Spleen (tissue), 11 donors: ENCODE measurements around the gene PSD2. TPM values are rescaled to one million over a fixed set of nuclear protein-coding genes. Genes with fewer than 3 reads are reported as not detected.

Source experiments
- DNase-seq: peaks from one replicate; pipeline ENCODE4 v3.0.0-alpha.2; 2020
- H3K27ac ChIP-seq, 8 donors: fragments of 200-600 bp; sonication (generic) in 7 of 8; 1 replicate in 4 of 8; 2 replicates in 4 of 8; pipeline versions ENCODE4 v1.5.0 to v1.8.0; 2016 to 2021; ENCODE audit warnings: inconsistent platforms in 4 of 8, mild to moderate bottlenecking in 4 of 8, moderate library complexity in 1 of 8
- H3K27me3 ChIP-seq, 7 donors: fragments of 200-600 bp; sonication (generic) in 6 of 7; replicated peaks in 1 of 7; 1 replicate in 4 of 7; 2 replicates in 3 of 7; pipeline versions ENCODE4 v1.5.0 to v1.8.0; 2016 to 2021; ENCODE audit warnings: inconsistent platforms in 3 of 7, mild to moderate bottlenecking in 1 of 7
- H3K36me3 ChIP-seq, 6 donors: fragments of 200-600 bp; sonication (generic) in 5 of 6; 1 replicate in 4 of 6; 2 replicates in 2 of 6; pipeline versions ENCODE4 v1.5.0 to v1.8.0; 2016 to 2021; ENCODE audit warnings: inconsistent platforms in 2 of 6
- H3K4me1 ChIP-seq, 6 donors: fragments of 200-600 bp; sonication (generic) in 5 of 6; 1 replicate in 3 of 6; 2 replicates in 3 of 6; pipeline versions ENCODE4 v1.5.0 to v1.8.0; 2016 to 2021; ENCODE audit warnings: inconsistent platforms in 3 of 6
- H3K4me3 ChIP-seq, 8 donors: fragments of 200-600 bp; sonication (generic) in 7 of 8; 1 replicate in 4 of 8; 2 replicates in 4 of 8; pipeline versions ENCODE4 v1.5.0 to v1.8.0; 2016 to 2021; ENCODE audit warnings: inconsistent platforms in 4 of 8, mild to moderate bottlenecking in 4 of 8, moderate library complexity in 2 of 8
- H3K9me3 ChIP-seq, 8 donors: fragments of 200-600 bp; sonication (generic) in 7 of 8; 1 replicate in 4 of 8; 2 replicates in 4 of 8; pipeline versions ENCODE4 v1.5.0 to v1.8.0; 2016 to 2021; ENCODE audit warnings: inconsistent platforms in 4 of 8
- CTCF ChIP-seq, 11 experiments: fragments of 200-600 bp in 7 of 11; fragments of 450-650 bp in 4 of 11; sonication (generic) in 4 of 11; IDR thresholded peaks in 8 of 11; conservative IDR thresholded peaks in 3 of 11; 1 replicate in 7 of 11; 2 replicates in 4 of 11; pipeline versions ENCODE4 v1.4.0 to v1.8.0; 2016 to 2021; ENCODE audit warnings: antibody characterized with exemption in 11 of 11, inconsistent platforms in 4 of 11, mild to moderate bottlenecking in 1 of 11
- POLR2A ChIP-seq, 3 donors: fragments of 450-650 bp; IDR thresholded peaks; one replicate each; pipeline ENCODE4 v1.5.1; 2017; ENCODE audit warnings: antibody characterized with exemption in 3 of 3, mild to moderate bottlenecking in 1 of 3
- POLR2AphosphoS5 ChIP-seq, 3 donors: sonication (generic); formaldehyde crosslinking; IDR thresholded peaks; one replicate each; pipeline ENCODE4 v1.5.1; 2017; ENCODE audit warnings: antibody characterized with exemption in 3 of 3
- WGBS, 5 donors: extraction: QIAGEN DNeasy Blood & Tissue Kit in 3 of 5; methylation state at CpG; one replicate each; pipeline versions ENCODE4 v1.1.5 to v1.1.7; 2013 to 2018; 5-methylcytosine and 5-hydroxymethylcytosine counted together
- intact Hi-C: fragments of 100-400 bp; cut with DNase I; formaldehyde crosslinking; loops from one replicate; pipeline ENCODE4 v1.15.0; 2023; ENCODE audit warnings: low total_unique reads
- polyA plus RNA-seq, 3 donors: library from polyadenylated mRNA; stranded (reverse); fragments of 200-250 nt; gene quantifications; one replicate each; pipeline ENCODE4 v1.2.1, GENCODE V29; 2013
- total RNA-seq, 7 donors: library from RNA; depleted of rRNA in 3 of 7; stranded (reverse); fragments of >200 nt in 3 of 7; fragmentation: NEBNext Ultra II Directional in 4 of 7; extraction: Animal tissue kit (Norgen Biotek cat#: 25700) in 4 of 7; gene quantifications; one replicate each; pipeline versions ENCODE4 v1.1.0 to v1.2.1, GENCODE V29; 2016 to 2021
- donor health status: healthy with polysubstance abuse.
- donor health status: DM: no; HTN: no; CAD: no; lungs with moderate emphysema.
- donor health status: DM: no; HTN: no; CAD: no.
- donor health status: Bipolar disorder and iron deficiency.
- donor health status: healthy.
- donor health status: DM: no; HTN: no; CAD: no.
- donor health status: DM: yes; HTN: yes; CAD: no.

Gene PSD2
- total and polyA plus RNA-seq, 10 donors = 0.03 to 0.42 (median 0.21) TPM; not detected in 1

DNA sequence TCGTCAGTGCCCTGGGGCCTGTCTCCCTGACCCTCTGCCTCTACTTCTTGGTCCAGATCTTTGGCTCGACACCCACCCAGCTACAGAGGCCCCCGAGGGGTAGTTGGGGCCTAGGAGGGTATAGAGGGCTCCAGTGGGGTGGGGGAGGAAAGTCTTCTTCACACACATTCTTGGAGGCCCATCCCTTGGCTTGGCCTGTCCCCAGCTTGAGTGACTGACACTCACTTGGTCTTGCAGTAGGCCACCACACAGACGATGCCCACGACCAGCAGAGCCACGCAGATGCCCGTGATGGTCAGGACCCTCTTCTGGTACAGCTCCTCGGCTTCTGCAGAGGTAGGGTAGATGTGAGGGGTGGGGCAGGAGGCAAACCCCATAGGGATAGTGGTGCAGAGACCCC is 59.8 kb downstream of the PSD2 start:
- peaks cover 0 to 8% (median 3%) of the 10 kb centered on the region in 6 donors for H3K4me1 ChIP-seq
- no peaks in the 10 kb centered on the region for H3K27me3 ChIP-seq
- no peaks in the 10 kb centered on the region for H3K9me3 ChIP-seq
- H3K36me3 ChIP-seq = peaks cover 0 to 16% (median 0%) of the 10 kb centered on the region in 6 donors
- WGBS, 5 donors = 77 to 95% (median 90%) methylated on average over 4 to 8 of the region's 8 CpGs
- H3K4me3 ChIP-seq = no peak overlapping the region
- DNase-seq = peak; percentile 62
- intact Hi-C loops = no loop called here
- H3K27ac ChIP-seq = no peak overlapping the region
- no peak for TF ChIP-seq CTCF (IDR thresholded peaks at IDR 0.05 in 8 of 11, conservative IDR thresholded peaks at IDR 0.05 in 3 of 11)
- no peak for TF ChIP-seq POLR2AphosphoS5 (IDR thresholded peaks at IDR 0.05)
- TF ChIP-seq POLR2A (IDR thresholded peaks at IDR 0.05) = no peak

GRCh38 chr5:139855946-139856540 is 60.4 kb downstream of the PSD2 start:
- Histone ChIP-seq H3K4me1 (peaks cover 0 to 2% (median 0%) of the 10 kb centered on the region in 6 donors), H3K9me3 (no peaks in the 10 kb centered on the region), H3K27ac (no peak overlapping the region), H3K4me3 (no peak overlapping the region), H3K27me3 (no peaks in the 10 kb centered on the region), H3K36me3 (peaks cover 0 to 16% (median 0%) of the 10 kb centered on the region in 6 donors)
- TF ChIP-seq POLR2A (IDR thresholded peaks at IDR 0.05) (no peak), POLR2AphosphoS5 (IDR thresholded peaks at IDR 0.05) (no peak), CTCF (IDR thresholded peaks at IDR 0.05 in 8 of 11, conservative IDR thresholded peaks at IDR 0.05 in 3 of 11) (no peak)
- intact Hi-C loops = no loop called here
- DNase-seq = peak; percentile 60
- 80 to 91% (median 82%) methylated on average over 6 of the region's 6 CpGs for WGBS, 5 donors

GRCh38 chr5:139856714-139857113 is 61.1 kb downstream of the PSD2 start:
- Histone ChIP-seq H3K9me3 (no peaks in the 10 kb centered on the region), H3K4me1 (peaks cover 0 to 6% (median 0%) of the 10 kb centered on the region in 6 donors), H3K36me3 (peaks cover 0 to 11% (median 0%) of the 10 kb centered on the region in 6 donors), H3K27me3 (no peaks in the 10 kb centered on the region), H3K27ac (no peak overlapping the region), H3K4me3 (no peak overlapping the region)
- peak; percentile 57 for DNase-seq
- intact Hi-C loops = no loop called here
- TF ChIP-seq CTCF (IDR thresholded peaks at IDR 0.05 in 8 of 11, conservative IDR thresholded peaks at IDR 0.05 in 3 of 11) (no peak), POLR2A (IDR thresholded peaks at IDR 0.05) (no peak), POLR2AphosphoS5 (IDR thresholded peaks at IDR 0.05) (no peak)
- WGBS, 5 donors = 80 to 95% (median 86%) methylated on average over 4 of the region's 4 CpGs

GRCh38 chr5:139859013-139859412 is 63.4 kb downstream of the PSD2 start:
- Histone ChIP-seq H3K27ac (no peak overlapping the region), H3K4me3 (no peak overlapping the region), H3K9me3 (no peaks in the 10 kb centered on the region), H3K4me1 (peaks cover 0 to 27% (median 6%) of the 10 kb centered on the region in 6 donors), H3K36me3 (no peaks in the 10 kb centered on the region), H3K27me3 (no peaks in the 10 kb centered on the region)
- no peak for TF ChIP-seq POLR2AphosphoS5 (IDR thresholded peaks at IDR 0.05)
- no peak for TF ChIP-seq POLR2A (IDR thresholded peaks at IDR 0.05)
- no peak for TF ChIP-seq CTCF (IDR thresholded peaks at IDR 0.05 in 8 of 11, conservative IDR thresholded peaks at IDR 0.05 in 3 of 11)
- WGBS, 5 donors = 93 to 100% (median 94%) methylated on average over 2 of the region's 2 CpGs
- intact Hi-C loops = no loop called here
- DNase-seq = peak; percentile 53
